Neural progenitor cell (in vitro differentiated cells): Measurements from ENCODE around the gene KLHDC2.
"Not testable (repeated sequence)": the region's sequence is repeated elsewhere in the genome, so short reads cannot be mapped to it uniquely, and the experiment has no call there.

ENCODE experiments used
- CTCF ChIP-seq: fragments of 200-600 bp; sonication (generic); IDR thresholded peaks from 2 replicates; pipeline ENCODE4 v1.5.1; 2017; ENCODE audit warnings: antibody characterized with exemption, mild to moderate bottlenecking
- EZH2 ChIP-seq: fragments of 200-600 bp; sonication (generic); IDR thresholded peaks from 2 replicates; pipeline ENCODE4 v1.6.1; 2017; ENCODE audit warnings: antibody characterized with exemption, mild to moderate bottlenecking, moderate library complexity
- EZH2phosphoT487 ChIP-seq: fragments of 200-600 bp; sonication (generic); IDR thresholded peaks from 2 replicates; pipeline ENCODE4 v1.6.1; 2017; ENCODE audit warnings: antibody characterized with exemption

- not testable (repeated sequence) for TF ChIP-seq EZH2, CTCF, EZH2phosphoT487
Observed at GRCh38 chr14:49781040-49781439, 13.1 kb downstream of the KLHDC2 start.
